ENCODE data around the gene C7. TPM values are rescaled to one million over a fixed set of nuclear protein-coding genes. Genes with fewer than 3 reads are reported as not detected.
A peak's percentile ranks its signal among the peaks of the same experiment; 100 is the strongest.

Gene C7
- total RNA-seq, 6 experiments from 2014 or later = 49.0 to 191 (median 90.0) TPM

- intact Hi-C loops (cut with DNase I) = no loop called here
- Histone ChIP-seq H3K9me3 (no peaks in the 10 kb centered on the region), H3K27ac (peak overlapping the region in 2 of 3 donors; percentile 74 to 79), H3K27me3 (no peaks in the 10 kb centered on the region), H3K4me3 (no peak overlapping the region), H3K36me3 (no peaks in the 10 kb centered on the region), H3K4me1 (peaks cover 0 to 38% (median 14%) of the 10 kb centered on the region in 4 donors)
- ATAC-seq = no peak
- 89% methylated on average over 8 of the region's 8 CpGs for WGBS (ENCODE audit: insufficient coverage, low coverage, low lambda C conversion rate, missing lambda C conversion rate)
- no peak for DNase-seq
- TF ChIP-seq POLR2A (IDR thresholded peaks at IDR 0.05) (no peak), CTCF (IDR thresholded peaks at IDR 0.05) (no peak)
Measured at GRCh38 chr5:40988746-40989510, 79.6 kb downstream of the C7 start.

GRCh38 chr5:40991168-40991980, 82.1 kb downstream of the C7 start:
- no peaks in the 10 kb centered on the region for H3K27me3 ChIP-seq
- no peaks in the 10 kb centered on the region for H3K36me3 ChIP-seq
- WGBS (ENCODE audit: insufficient coverage, low coverage, low lambda C conversion rate, missing lambda C conversion rate) = 3% methylated on average over 2 of the region's 2 CpGs
- ATAC-seq = peak; percentile 92 to 97 (median 94)
- peaks cover 0 to 38% (median 14%) of the 10 kb centered on the region in 4 donors for H3K4me1 ChIP-seq
- peak; percentile 40 to 86 (median 56) for DNase-seq
- H3K27ac ChIP-seq = peak overlapping the region; percentile 75 to 79 (median 78)
- H3K9me3 ChIP-seq = no peaks in the 10 kb centered on the region
- intact Hi-C loops (cut with DNase I) = no loop called here
- no peak overlapping the region for H3K4me3 ChIP-seq
- TF ChIP-seq CTCF (IDR thresholded peaks at IDR 0.05) = peak in 1 of 4 donors; percentile 15
- peak; percentile 37 for TF ChIP-seq POLR2A (IDR thresholded peaks at IDR 0.05)

- H3K9me3 ChIP-seq = no peaks in the 10 kb centered on the region
- no peak for DNase-seq
- H3K36me3 ChIP-seq = no peaks in the 10 kb centered on the region
- peak overlapping the region; percentile 74 to 78 (median 75) for H3K27ac ChIP-seq
- WGBS (ENCODE audit: insufficient coverage, low coverage, low lambda C conversion rate, missing lambda C conversion rate) = 23% methylated on average over 5 of the region's 5 CpGs
- peaks cover 0 to 38% (median 14%) of the 10 kb centered on the region in 4 donors for H3K4me1 ChIP-seq
- TF ChIP-seq CTCF (IDR thresholded peaks at IDR 0.05) (no peak), POLR2A (IDR thresholded peaks at IDR 0.05) (no peak)
- intact Hi-C loops (cut with DNase I) = no loop called here
- no peak overlapping the region for H3K4me3 ChIP-seq
- H3K27me3 ChIP-seq = no peaks in the 10 kb centered on the region
- peak in 3 of 4 donors; percentile 24 to 50 (median 43) for ATAC-seq
Measured at GRCh38 chr5:40991981-40992559, 82.8 kb downstream of the C7 start.

- H3K4me1 ChIP-seq = peaks cover 0 to 35% (median 8%) of the 10 kb centered on the region in 4 donors
- no peak overlapping the region for H3K27ac ChIP-seq
- no peak overlapping the region for H3K4me3 ChIP-seq
- WGBS (ENCODE audit: insufficient coverage, low coverage, low lambda C conversion rate, missing lambda C conversion rate) = 87% methylated on average over 5 of the region's 5 CpGs
- ATAC-seq (no peak), DNase-seq (no peak)
- H3K27me3 ChIP-seq = no peaks in the 10 kb centered on the region
- intact Hi-C loops (cut with DNase I) = no loop called here
- H3K36me3 ChIP-seq = no peaks in the 10 kb centered on the region
- H3K9me3 ChIP-seq = no peaks in the 10 kb centered on the region
- no peak for TF ChIP-seq CTCF (IDR thresholded peaks at IDR 0.05)
- TF ChIP-seq POLR2A (IDR thresholded peaks at IDR 0.05) = no peak
Measured at GRCh38 chr5:40995801-40996586, 86.7 kb downstream of the C7 start.

Data from right lobe of liver (tissue), 6 donors.